Ishikawa (cell line): ENCODE data around the gene COL4A2.

ENCODE experiments used
- CEBPB ChIP-seq: IDR thresholded peaks from 2 replicates; pipeline ENCODE4 v1.6.1; 2012
- CREB1 ChIP-seq: IDR thresholded peaks from 2 replicates; pipeline ENCODE4 v1.6.1; 2012; ENCODE audit warnings: low read depth
- EGR1 ChIP-seq: IDR thresholded peaks from 2 replicates; pipeline ENCODE4 v1.6.1; 2012
- EP300 ChIP-seq: IDR thresholded peaks from 2 replicates; pipeline ENCODE4 v1.6.1; 2012; ENCODE audit warnings: borderline replicate concordance
- FOXM1 ChIP-seq: IDR thresholded peaks from 2 replicates; pipeline ENCODE4 v1.6.1; 2012; ENCODE audit warnings: low read depth, borderline replicate concordance
- NFIC ChIP-seq: IDR thresholded peaks from 2 replicates; pipeline ENCODE4 v1.6.1; 2012
- RAD21 ChIP-seq: IDR thresholded peaks from 2 replicates; pipeline ENCODE4 v1.6.1; 2012; ENCODE audit warnings: low read depth
- REST ChIP-seq: IDR thresholded peaks from 2 replicates; pipeline ENCODE4 v1.6.1; 2012; ENCODE audit warnings: low read depth, mild to moderate bottlenecking
- TAF1 ChIP-seq: IDR thresholded peaks from 2 replicates; pipeline ENCODE4 v1.6.1; 2012; ENCODE audit warnings: low read depth, mild to moderate bottlenecking
- TCF12 ChIP-seq: IDR thresholded peaks from 2 replicates; pipeline ENCODE4 v1.6.1; 2012; ENCODE audit warnings: low read depth
- TEAD4 ChIP-seq: IDR thresholded peaks from 2 replicates; pipeline ENCODE4 v1.6.1; 2012
- YY1 ChIP-seq: IDR thresholded peaks from 2 replicates; pipeline ENCODE4 v1.6.1; 2012; ENCODE audit warnings: low read depth
- ZBTB7A ChIP-seq: IDR thresholded peaks from 2 replicates; pipeline ENCODE4 v1.6.1; 2012; ENCODE audit warnings: low read depth
- TF ChIP-seq, protein P1 (sequence below): IDR thresholded peaks from 2 replicates; pipeline ENCODE4 v1.6.1; 2012
- TF ChIP-seq, protein P2 (sequence below): IDR thresholded peaks from 2 replicates; pipeline ENCODE4 v1.6.1; 2012

COL4A2 gene

GRCh38 chr13:110379358-110379757 is 72.3 kb downstream of the COL4A2 start:
- TF ChIP-seq CEBPB, result no peak
- no peak for TF ChIP-seq EP300
- no peak for TF ChIP-seq EGR1
- TF ChIP-seq REST, result no peak
- no peak for TF ChIP-seq CREB1
- TF ChIP-seq, protein P1, sequence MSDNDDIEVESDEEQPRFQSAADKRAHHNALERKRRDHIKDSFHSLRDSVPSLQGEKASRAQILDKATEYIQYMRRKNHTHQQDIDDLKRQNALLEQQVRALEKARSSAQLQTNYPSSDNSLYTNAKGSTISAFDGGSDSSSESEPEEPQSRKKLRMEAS, result no peak
- no peak for TF ChIP-seq FOXM1
- TF ChIP-seq ZBTB7A, result no peak
- no peak for TF ChIP-seq TCF12
- no peak for TF ChIP-seq RAD21
- TF ChIP-seq TAF1, result no peak
- TF ChIP-seq NFIC, result no peak
- no peak for TF ChIP-seq TEAD4
- TF ChIP-seq YY1, result no peak
- TF ChIP-seq, protein P2, sequence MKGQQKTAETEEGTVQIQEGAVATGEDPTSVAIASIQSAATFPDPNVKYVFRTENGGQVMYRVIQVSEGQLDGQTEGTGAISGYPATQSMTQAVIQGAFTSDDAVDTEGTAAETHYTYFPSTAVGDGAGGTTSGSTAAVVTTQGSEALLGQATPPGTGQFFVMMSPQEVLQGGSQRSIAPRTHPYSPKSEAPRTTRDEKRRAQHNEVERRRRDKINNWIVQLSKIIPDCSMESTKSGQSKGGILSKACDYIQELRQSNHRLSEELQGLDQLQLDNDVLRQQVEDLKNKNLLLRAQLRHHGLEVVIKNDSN, result no peak

DNA sequence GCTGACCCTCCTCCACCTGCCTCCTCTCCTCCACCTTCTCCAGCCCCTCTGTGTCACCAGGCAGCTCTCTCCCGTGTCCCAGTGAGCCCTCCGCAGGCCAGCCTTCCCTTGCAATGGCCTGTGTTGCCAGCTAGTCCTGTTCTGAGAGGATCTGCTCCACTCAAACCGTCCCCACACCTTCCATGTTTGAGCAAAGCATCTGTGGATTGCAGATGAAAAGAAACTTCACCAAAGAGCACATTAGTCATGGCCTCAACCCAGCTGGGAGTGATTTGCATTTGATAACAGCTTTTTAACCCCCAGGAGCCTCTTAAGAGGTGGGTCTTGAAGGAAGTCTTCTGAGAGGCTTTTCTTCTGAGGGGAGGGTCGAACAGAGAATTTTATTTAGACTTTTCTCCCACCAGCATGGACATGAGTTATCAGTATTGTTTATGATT is 72.8 kb downstream of the COL4A2 start:
- no peak for TF ChIP-seq FOXM1
- TF ChIP-seq ZBTB7A, result no peak
- TF ChIP-seq YY1, result no peak

- TF ChIP-seq YY1 (no peak), RAD21 (no peak), ZBTB7A (no peak), REST (no peak), TEAD4 (no peak)
These were observed 73.4 kb downstream of the COL4A2 start for GRCh38 chr13:110380359-110381028.

- TF ChIP-seq TEAD4, result no peak
- TF ChIP-seq CEBPB, result no peak
- TF ChIP-seq, protein P2, result no peak
- no peak for TF ChIP-seq TCF12
- no peak for TF ChIP-seq EP300
- TF ChIP-seq RAD21, result no peak
- no peak for TF ChIP-seq REST
- no peak for TF ChIP-seq ZBTB7A
- TF ChIP-seq NFIC, result no peak
- TF ChIP-seq FOXM1, result no peak
- no peak for TF ChIP-seq EGR1
- TF ChIP-seq TAF1, result no peak
- no peak for TF ChIP-seq YY1
- TF ChIP-seq, protein P1, result no peak
- no peak for TF ChIP-seq CREB1
These were observed 73.9 kb downstream of the COL4A2 start for GRCh38 chr13:110381029-110381360.

DNA sequence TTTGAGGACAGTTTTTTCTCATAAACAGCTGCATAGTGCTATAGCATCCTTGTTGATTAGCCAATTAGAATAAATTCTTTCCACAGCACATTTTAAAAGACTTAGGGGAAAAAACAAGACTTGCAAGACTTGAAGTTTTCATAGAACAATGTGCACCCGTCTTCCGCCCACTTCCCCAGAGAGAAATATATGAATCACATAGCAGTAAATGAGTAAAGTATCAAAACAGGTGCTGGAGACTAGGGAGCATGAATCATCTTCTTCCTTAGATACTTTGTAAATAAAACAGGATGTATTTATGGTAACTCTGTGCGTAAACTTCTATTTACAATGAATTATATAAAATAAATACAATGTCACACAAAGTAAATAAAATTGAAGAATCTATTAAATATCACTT is 75.1 kb downstream of the COL4A2 start:
- TF ChIP-seq FOXM1, result no peak
- no peak for TF ChIP-seq TEAD4
- TF ChIP-seq CEBPB, result no peak
- TF ChIP-seq, protein P2, result no peak
- no peak for TF ChIP-seq REST
- no peak for TF ChIP-seq EGR1
- no peak for TF ChIP-seq TAF1
- TF ChIP-seq, protein P1, result no peak
- TF ChIP-seq EP300, result no peak
- TF ChIP-seq NFIC, result no peak
